Measurements from ENCODE around the gene SDE2. TPM values are rescaled to one million over a fixed set of nuclear protein-coding genes. Genes with fewer than 3 reads are reported as not detected.

SDE2 gene
- polyA plus RNA-seq, 1 donor from 2014 or later, result 18.6 TPM

GRCh38 chr1:226044514-226045101 lies 45.5 kb upstream of the SDE2 start:
- H3K36me3 ChIP-seq (ENCODE audit: insufficient read depth, low read length), result no peaks in the 10 kb centered on the region
- no peaks in the 10 kb centered on the region for H3F3A ChIP-seq (ENCODE audit: insufficient read depth, low read length, poor library complexity, severe bottlenecking)
- H2AFZ ChIP-seq (ENCODE audit: low read depth, low read length), result no peak overlapping the region
- TF ChIP-seq POLR2AphosphoS5 (IDR thresholded peaks at IDR 0.05) (no peak), RAD21 (conservative IDR thresholded peaks at IDR 0.05) (no peak), REST (IDR thresholded peaks at IDR 0.05; ENCODE audit: borderline replicate concordance) (no peak), EP300 (conservative IDR thresholded peaks at IDR 0.05; ENCODE audit: poor library complexity, severe bottlenecking) (no peak), CTCF (IDR thresholded peaks at IDR 0.05; ENCODE audit: poor library complexity, severe bottlenecking) (no peak), SMC3 (conservative IDR thresholded peaks at IDR 0.05; ENCODE audit: poor library complexity) (no peak), EZH2 (IDR thresholded peaks at IDR 0.05; ENCODE audit: borderline replicate concordance, insufficient read depth, low read length, poor library complexity, severe bottlenecking) (no peak), TAF1 (IDR thresholded peaks at IDR 0.05; ENCODE audit: low read depth) (no peak), MXI1 (conservative IDR thresholded peaks at IDR 0.05; ENCODE audit: poor library complexity, severe bottlenecking) (no peak)
- H3K4me2 ChIP-seq (ENCODE audit: low read length), result no peak overlapping the region
- H3K27ac ChIP-seq (ENCODE audit: low read length), result no peak overlapping the region
- H3K27me3 ChIP-seq (ENCODE audit: insufficient read depth, low read depth, low read length), result no peaks in the 10 kb centered on the region
- no peaks in the 10 kb centered on the region for H3K9me3 ChIP-seq (ENCODE audit: low read length)
- H3K4me3 ChIP-seq (ENCODE audit: low read length), result no peak overlapping the region
- no peaks in the 10 kb centered on the region for H3K79me2 ChIP-seq (replicated peaks; ENCODE audit: insufficient read depth, low read length)
- no peak overlapping the region for H3K9ac ChIP-seq (ENCODE audit: low read length)
- no peaks in the 10 kb centered on the region for H4K20me1 ChIP-seq (ENCODE audit: insufficient read depth)
- H3K9me2 ChIP-seq (ENCODE audit: insufficient read depth, low read length), result no peaks in the 10 kb centered on the region

- no peaks in the 10 kb centered on the region for H3K27me3 ChIP-seq (ENCODE audit: insufficient read depth, low read depth, low read length)
These were observed 42.3 kb upstream of the SDE2 start for GRCh38 chr1:226041419-226041818.

More at GRCh38 chr1:226041419-226041818, 42.3 kb upstream of the SDE2 start:
- Histone ChIP-seq H3K9me2 (ENCODE audit: insufficient read depth, low read length) (no peaks in the 10 kb centered on the region), H3K36me3 (ENCODE audit: insufficient read depth, low read length) (no peaks in the 10 kb centered on the region), H4K20me1 (ENCODE audit: insufficient read depth) (no peaks in the 10 kb centered on the region), H3K79me2 (replicated peaks; ENCODE audit: insufficient read depth, low read length) (no peaks in the 10 kb centered on the region), H3K4me2 (ENCODE audit: low read length) (no peak overlapping the region), H3K27ac (ENCODE audit: low read length) (no peak overlapping the region), H3K9ac (ENCODE audit: low read length) (no peak overlapping the region), H3K4me3 (ENCODE audit: low read length) (no peak overlapping the region), H2AFZ (ENCODE audit: low read depth, low read length) (no peak overlapping the region), H3F3A (ENCODE audit: insufficient read depth, low read length, poor library complexity, severe bottlenecking) (no peaks in the 10 kb centered on the region), H3K9me3 (ENCODE audit: low read length) (no peaks in the 10 kb centered on the region)
- TF ChIP-seq CTCF (IDR thresholded peaks at IDR 0.05; ENCODE audit: poor library complexity, severe bottlenecking) (no peak), MXI1 (conservative IDR thresholded peaks at IDR 0.05; ENCODE audit: poor library complexity, severe bottlenecking) (no peak), POLR2AphosphoS5 (IDR thresholded peaks at IDR 0.05) (no peak), EZH2 (IDR thresholded peaks at IDR 0.05; ENCODE audit: borderline replicate concordance, insufficient read depth, low read length, poor library complexity, severe bottlenecking) (no peak), EP300 (conservative IDR thresholded peaks at IDR 0.05; ENCODE audit: poor library complexity, severe bottlenecking) (no peak), TAF1 (IDR thresholded peaks at IDR 0.05; ENCODE audit: low read depth) (no peak), RAD21 (conservative IDR thresholded peaks at IDR 0.05) (no peak), SMC3 (conservative IDR thresholded peaks at IDR 0.05; ENCODE audit: poor library complexity) (no peak), REST (IDR thresholded peaks at IDR 0.05; ENCODE audit: borderline replicate concordance) (no peak)
